HCT116 (cell line): Measurements from ENCODE around the gene HDDC3. TPM values are rescaled to one million over a fixed set of nuclear protein-coding genes. Genes with fewer than 3 reads are reported as not detected.

Experiments
- ATAC-seq: fragments of 200-7000 bp; cut with Tn5 transposase; 2 replicates; pipeline ENCODE4 v1.9.1; 2020; ENCODE audit warnings: mild to moderate bottlenecking, moderate library complexity
- BruUV-seq: library from RNA; stranded (reverse); fragments of 400-500 nt; replicated peaks from 2 replicates; lab custom pipeline; 2021; lab: Mats Ljungman, UMichigan
- CTCF ChIA-PET: fragments of 300-600 bp; sonication (Branson Sonifier 250); formaldehyde crosslinking; loops from one replicate; lab custom pipeline; 2021; ENCODE audit warnings: antibody characterized with exemption; lab: Charles Lee
- POLR2A ChIA-PET: fragments of 300-600, 350-600 bp; sonication (Branson Sonifier 250); formaldehyde crosslinking; loops from one replicate; lab custom pipeline; 2021; ENCODE audit warnings: antibody characterized with exemption; lab: Charles Lee
- RAD21 ChIA-PET, 2 experiments: fragments of 300-600 bp; sonication (Branson Sonifier 250); formaldehyde crosslinking; loops; one replicate each; lab custom pipeline; 2023; ENCODE audit warnings: low total read pairs in 2 of 2; ENCODE audit not compliant: uncharacterized antibody in 2 of 2, unreplicated experiment in 2 of 2, low non-redundant PET in 1 of 2; lab: Charles Lee
- DNase-seq: peaks from one replicate; pipeline ENCODE4 v3.0.0-alpha.2; 2010; ENCODE audit warnings: low read depth, low spot score
- H2AFZ ChIP-seq: fragments of 200-600 bp; shearing (Covaris generic), sonication (generic); 2 replicates; pipeline ENCODE4 v1.6.1; 2017; ENCODE audit warnings: low read depth, mixed run types, mixed read lengths, antibody characterized with exemption, low read length; ENCODE audit not compliant: poor library complexity, severe bottlenecking
- H3K27ac ChIP-seq: 2 replicates; pipeline ENCODE4 v1.5.1; 2012; ENCODE audit warnings: low read depth, low read length
- H3K27me3 ChIP-seq: fragments of 200-600 bp; sonication (generic); 2 replicates; pipeline ENCODE4 v1.6.1; 2016; ENCODE audit warnings: mixed run types, low read length, mixed read lengths; ENCODE audit not compliant: insufficient read depth
- H3K36me3 ChIP-seq, 2 experiments: fragments of 200-500 bp in 1 of 2; fragments of 200-600 bp in 1 of 2; sonication (Bioruptor generic) in 1 of 2; sonication (generic) in 1 of 2; 2 replicates each; pipeline versions ENCODE4 v1.5.1 to v1.6.1; 2014 to 2016; ENCODE audit warnings: low read length in 2 of 2, inconsistent platforms in 1 of 2, mixed read lengths in 1 of 2, mixed run types in 1 of 2; ENCODE audit not compliant: insufficient read depth in 2 of 2, control insufficient read depth in 1 of 2
- H3K4me1 ChIP-seq, 2 experiments: fragments of 200-600 bp in 1 of 2; sonication (generic) in 1 of 2; 2 replicates each; pipeline versions ENCODE4 v1.5.1 to v1.6.1; 2012 to 2017; ENCODE audit warnings: low read length in 2 of 2, inconsistent platforms in 1 of 2, mild to moderate bottlenecking in 1 of 2, mixed read lengths in 1 of 2, mixed run types in 1 of 2, moderate library complexity in 1 of 2; ENCODE audit not compliant: insufficient read depth in 2 of 2, control insufficient read depth in 1 of 2
- H3K4me2 ChIP-seq: fragments of 200-600 bp; sonication (generic); 2 replicates; pipeline ENCODE4 v1.6.1; 2017; ENCODE audit warnings: mixed run types, low read length, mixed read lengths
- H3K4me3 ChIP-seq, 2 experiments: fragments of 200-600 bp in 1 of 2; sonication (generic) in 1 of 2; replicated peaks in 1 of 2; 2 replicates each; pipeline ENCODE4 v1.5.1; 2011 to 2016; ENCODE audit warnings: low read length in 2 of 2, control low read depth in 1 of 2, low read depth in 1 of 2, mild to moderate bottlenecking in 1 of 2, mixed read lengths in 1 of 2, mixed run types in 1 of 2
- H3K79me2 ChIP-seq: fragments of 200-600 bp; sonication (generic); 2 replicates; pipeline ENCODE4 v1.6.1; 2017; ENCODE audit warnings: mild to moderate bottlenecking, mixed run types, low read length, moderate library complexity, mixed read lengths; ENCODE audit not compliant: insufficient read depth
- H3K9ac ChIP-seq: fragments of 200-600 bp; sonication (generic); 2 replicates; pipeline ENCODE4 v1.6.1; 2016; ENCODE audit warnings: low read length, mixed read lengths
- H3K9me2 ChIP-seq: fragments of 200-600 bp; sonication (generic), shearing (Covaris generic); 2 replicates; pipeline ENCODE4 v1.6.1; 2017; ENCODE audit warnings: mixed run types, mild to moderate bottlenecking, moderate library complexity; ENCODE audit not compliant: insufficient read depth
- H3K9me3 ChIP-seq, 2 experiments: fragments of 200-500 bp in 1 of 2; fragments of 200-600 bp in 1 of 2; sonication (Bioruptor generic) in 1 of 2; sonication (generic) in 1 of 2; 2 replicates each; pipeline ENCODE4 v1.6.1; 2014 to 2017; ENCODE audit warnings: low read length in 2 of 2, mixed read lengths in 2 of 2, inconsistent platforms in 1 of 2, low read depth in 1 of 2, mild to moderate bottlenecking in 1 of 2, mixed run types in 1 of 2, moderate library complexity in 1 of 2; ENCODE audit not compliant: control insufficient read depth in 1 of 2, insufficient read depth in 1 of 2
- H4K20me1 ChIP-seq: fragments of 200-600 bp; sonication (generic), shearing (Covaris generic); 2 replicates; pipeline ENCODE4 v1.6.1; 2017; ENCODE audit warnings: mixed run types, mild to moderate bottlenecking, moderate library complexity; ENCODE audit not compliant: insufficient read depth
- CBX3 ChIP-seq: IDR thresholded peaks from 2 replicates; pipeline ENCODE4 v1.6.1; 2012; ENCODE audit warnings: low read depth
- FOSL1 ChIP-seq: IDR thresholded peaks from 2 replicates; pipeline ENCODE4 v1.6.1; 2012; ENCODE audit warnings: low read depth
- JUND ChIP-seq: IDR thresholded peaks from 2 replicates; pipeline ENCODE4 v1.6.1; 2012
- POLR2A ChIP-seq: IDR thresholded peaks from 2 replicates; pipeline ENCODE4 v1.7.0; 2011; ENCODE audit warnings: borderline replicate concordance; ENCODE audit not compliant: insufficient read depth, insufficient read length; ENCODE audit errors: extremely low read depth
- SIN3A ChIP-seq: IDR thresholded peaks from 2 replicates; pipeline ENCODE4 v1.6.1; 2012; ENCODE audit warnings: low read depth
- SRF ChIP-seq: IDR thresholded peaks from 2 replicates; pipeline ENCODE4 v1.6.1; 2012; ENCODE audit warnings: low read depth
- intact Hi-C: fragments of 100-400 bp; cut with micrococcal nuclease; formaldehyde crosslinking; loops from 2 replicates; pipeline ENCODE4 v1.10.0; 2022
- total RNA-seq: library from RNA; stranded (reverse); gene quantifications from one replicate; pipeline ENCODE4 v1.2.1, GENCODE V29; 2021; ENCODE audit not compliant: unreplicated experiment
- TF ChIP-seq, protein P1 (sequence below): IDR thresholded peaks from 2 replicates; pipeline ENCODE4 v1.6.1; 2012
- TF ChIP-seq, protein P2 (sequence below), 3 experiments: fragments of 200-600 bp in 1 of 3; sonication (generic) in 1 of 3; IDR thresholded peaks in 2 of 3; conservative IDR thresholded peaks in 1 of 3; 2 replicates each; pipeline ENCODE4 v1.5.1; 2012 to 2017; ENCODE audit warnings: low read depth in 2 of 3, low read length in 2 of 3, antibody characterized with exemption in 1 of 3, borderline replicate concordance in 1 of 3, control low read depth in 1 of 3, mild to moderate bottlenecking in 1 of 3, mixed read lengths in 1 of 3, mixed run types in 1 of 3, moderate library complexity in 1 of 3; ENCODE audit not compliant: insufficient read depth in 1 of 3
- TF ChIP-seq, protein P3 (sequence below): IDR thresholded peaks from 2 replicates; pipeline ENCODE4 v1.6.1; 2011; ENCODE audit warnings: mild to moderate bottlenecking, low read length, moderate library complexity; ENCODE audit not compliant: insufficient replicate concordance; ENCODE audit errors: extremely low read depth

The HDDC3 gene
- total RNA-seq, 1 experiment from 2014 or later, result 20.4 TPM

DNA sequence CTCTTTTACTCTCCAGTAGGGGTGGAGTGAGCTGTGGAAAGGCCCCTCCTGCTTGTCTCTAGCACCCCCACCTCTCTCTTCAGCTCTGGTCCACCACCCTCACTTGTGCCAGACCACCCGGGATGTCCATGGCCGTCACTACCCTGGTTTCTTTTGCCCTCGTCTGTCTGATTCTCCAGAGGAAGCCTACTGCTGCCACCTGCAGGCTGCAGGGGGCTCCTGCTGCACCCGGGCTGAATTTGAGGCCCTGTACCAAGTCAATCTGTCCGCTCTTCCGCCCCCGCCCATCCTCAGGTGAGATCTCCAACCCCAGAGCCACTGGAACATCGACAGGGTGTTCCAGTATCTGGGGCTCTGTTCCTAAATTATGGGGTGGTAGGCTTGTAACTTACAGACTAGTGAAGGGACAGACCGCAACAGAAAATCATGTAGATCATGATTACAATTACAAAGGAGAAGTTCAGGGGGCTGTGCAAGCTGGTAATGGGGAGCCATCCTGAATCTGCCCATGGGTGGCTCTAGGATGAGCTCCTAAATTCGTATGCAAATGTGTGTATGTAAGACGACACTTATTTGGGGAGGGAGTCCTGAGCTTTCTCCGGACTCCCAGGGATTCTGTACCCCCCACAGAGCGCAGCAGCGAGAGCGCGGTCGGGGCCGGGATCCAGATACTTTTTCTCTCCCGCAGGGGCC lies 2.1 kb upstream of the HDDC3 start:
- peak; percentile 50 for ATAC-seq
- POLR2A ChIA-PET, result interaction anchor here (0.9 to 1.6 kb wide), 9 partner anchors 9 to 641 kb away, joined by 3 to 21 read pairs (median 5); partner anchors contain the start of genes FURIN, MAN2A2 and RCCD1
- H3K27ac ChIP-seq, result peak overlapping the region; percentile 71

More for the DNA sequence above, 2.1 kb upstream of the HDDC3 start:
- Histone ChIP-seq H3K9ac (peak overlapping the region; percentile 90), H3K4me3 (peak overlapping the region; percentile 91 to 96), H3K4me1 (peaks cover 16 to 47% of the 10 kb centered on the region in 2 experiments; a peak in 3 of 4 replicates), H3K9me3 (no peaks in the 10 kb centered on the region), H4K20me1 (no peaks in the 10 kb centered on the region), H2AFZ (peak overlapping the region; percentile 1), H3K4me2 (peak overlapping the region; percentile 85), H3K9me2 (no peaks in the 10 kb centered on the region), H3K27me3 (no peaks in the 10 kb centered on the region), H3K79me2 (peaks cover 25% of the 10 kb centered on the region; the same call in 1 of the 2 replicates), H3K36me3 (peaks cover 7 to 9% of the 10 kb centered on the region in 2 experiments; a peak in 2 of 4 replicates)
- TF ChIP-seq, protein P1, sequence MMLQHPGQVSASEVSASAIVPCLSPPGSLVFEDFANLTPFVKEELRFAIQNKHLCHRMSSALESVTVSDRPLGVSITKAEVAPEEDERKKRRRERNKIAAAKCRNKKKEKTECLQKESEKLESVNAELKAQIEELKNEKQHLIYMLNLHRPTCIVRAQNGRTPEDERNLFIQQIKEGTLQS, result no peak
- TF ChIP-seq SIN3A (no peak), POLR2A (no peak), JUND (no peak), SRF (no peak), FOSL1 (no peak), CBX3 (no peak)
- TF ChIP-seq, protein P2, sequence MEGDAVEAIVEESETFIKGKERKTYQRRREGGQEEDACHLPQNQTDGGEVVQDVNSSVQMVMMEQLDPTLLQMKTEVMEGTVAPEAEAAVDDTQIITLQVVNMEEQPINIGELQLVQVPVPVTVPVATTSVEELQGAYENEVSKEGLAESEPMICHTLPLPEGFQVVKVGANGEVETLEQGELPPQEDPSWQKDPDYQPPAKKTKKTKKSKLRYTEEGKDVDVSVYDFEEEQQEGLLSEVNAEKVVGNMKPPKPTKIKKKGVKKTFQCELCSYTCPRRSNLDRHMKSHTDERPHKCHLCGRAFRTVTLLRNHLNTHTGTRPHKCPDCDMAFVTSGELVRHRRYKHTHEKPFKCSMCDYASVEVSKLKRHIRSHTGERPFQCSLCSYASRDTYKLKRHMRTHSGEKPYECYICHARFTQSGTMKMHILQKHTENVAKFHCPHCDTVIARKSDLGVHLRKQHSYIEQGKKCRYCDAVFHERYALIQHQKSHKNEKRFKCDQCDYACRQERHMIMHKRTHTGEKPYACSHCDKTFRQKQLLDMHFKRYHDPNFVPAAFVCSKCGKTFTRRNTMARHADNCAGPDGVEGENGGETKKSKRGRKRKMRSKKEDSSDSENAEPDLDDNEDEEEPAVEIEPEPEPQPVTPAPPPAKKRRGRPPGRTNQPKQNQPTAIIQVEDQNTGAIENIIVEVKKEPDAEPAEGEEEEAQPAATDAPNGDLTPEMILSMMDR (IDR thresholded peaks at IDR 0.05 in 2 of 3, conservative IDR thresholded peaks at IDR 0.05 in 1 of 3; ENCODE audit: borderline replicate concordance in 1 of 3, insufficient read depth in 1 of 3, low read depth in 2 of 3, low read length in 2 of 3), result peak in 2 of 3 experiments; percentile 94 to 95; a peak in 4 of 6 replicates
- TF ChIP-seq, protein P3, sequence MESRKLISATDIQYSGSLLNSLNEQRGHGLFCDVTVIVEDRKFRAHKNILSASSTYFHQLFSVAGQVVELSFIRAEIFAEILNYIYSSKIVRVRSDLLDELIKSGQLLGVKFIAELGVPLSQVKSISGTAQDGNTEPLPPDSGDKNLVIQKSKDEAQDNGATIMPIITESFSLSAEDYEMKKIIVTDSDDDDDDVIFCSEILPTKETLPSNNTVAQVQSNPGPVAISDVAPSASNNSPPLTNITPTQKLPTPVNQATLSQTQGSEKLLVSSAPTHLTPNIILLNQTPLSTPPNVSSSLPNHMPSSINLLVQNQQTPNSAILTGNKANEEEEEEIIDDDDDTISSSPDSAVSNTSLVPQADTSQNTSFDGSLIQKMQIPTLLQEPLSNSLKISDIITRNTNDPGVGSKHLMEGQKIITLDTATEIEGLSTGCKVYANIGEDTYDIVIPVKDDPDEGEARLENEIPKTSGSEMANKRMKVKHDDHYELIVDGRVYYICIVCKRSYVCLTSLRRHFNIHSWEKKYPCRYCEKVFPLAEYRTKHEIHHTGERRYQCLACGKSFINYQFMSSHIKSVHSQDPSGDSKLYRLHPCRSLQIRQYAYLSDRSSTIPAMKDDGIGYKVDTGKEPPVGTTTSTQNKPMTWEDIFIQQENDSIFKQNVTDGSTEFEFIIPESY, result no peak
- BruUV-seq, result no TSS peak
- peak; percentile 77 for DNase-seq
- CTCF ChIA-PET, result interaction anchor here (0.6 to 6.9 kb wide), 22 partner anchors 9 to 641 kb away, joined by 3 to 70 read pairs (median 6); partner anchors contain the start of genes MAN2A2 and RCCD1
- RAD21 ChIA-PET, result interaction anchor here (0.9 to 1.8 kb wide), 3 partner anchors 20 to 41 kb away, joined by 3 to 10 read pairs (median 7); partner anchors contain the start of gene RCCD1 (in 2 of the 2)
- intact Hi-C loops, result loop anchor here (1.0 to 5.0 kb wide), 3 partner anchors 20 to 614 kb away; partner anchors contain the start of gene RCCD1
